ENCODE results near the gene GAL3ST2.
"Not testable (repeated sequence)": the region's sequence is repeated elsewhere in the genome, so short reads cannot be mapped to it uniquely, and the experiment has no call there.

The GAL3ST2 gene

GRCh38 chr2:241738040-241738686 is 38.5 kb upstream of the GAL3ST2 start:
- no peak overlapping the region for H3K9ac ChIP-seq (ENCODE audit: low read depth, low read length)
- H3K36me3 ChIP-seq (ENCODE audit: control insufficient read depth, insufficient read depth, low read length), result peaks cover 2% of the 10 kb centered on the region
- H3K9me3 ChIP-seq (ENCODE audit: control insufficient read depth, insufficient read depth, low read length), result no peaks in the 10 kb centered on the region
- H3K27me3 ChIP-seq (ENCODE audit: control insufficient read depth, insufficient read depth, low read length), result peaks cover 3% of the 10 kb centered on the region
- no peak overlapping the region for H3K4me3 ChIP-seq (ENCODE audit: low read depth, low read length)
- H3K4me1 ChIP-seq (ENCODE audit: control insufficient read depth, insufficient read depth, low read length), result no peaks in the 10 kb centered on the region

DNA sequence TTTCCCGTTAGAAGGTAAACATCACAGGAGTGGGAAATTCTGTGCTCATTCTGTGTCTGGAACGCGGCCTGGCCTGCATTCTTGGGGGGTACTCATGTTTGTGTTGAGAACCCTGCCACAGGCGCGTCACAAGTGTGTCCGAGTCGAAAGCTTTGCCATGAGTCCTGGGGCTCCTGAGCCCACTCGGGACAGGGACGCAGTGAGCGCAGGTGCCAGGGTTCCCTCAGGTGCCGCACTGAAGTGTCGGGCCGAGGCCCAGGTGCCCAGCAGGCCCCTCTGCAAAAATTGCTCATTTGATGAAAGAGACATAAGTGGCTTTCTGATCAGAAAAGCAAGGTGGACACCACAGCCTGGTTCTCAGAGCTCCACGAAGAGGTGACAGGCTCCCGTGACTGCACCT is 37.4 kb upstream of the GAL3ST2 start:
- Histone ChIP-seq H3K27me3 (ENCODE audit: control insufficient read depth, insufficient read depth, low read length) (no peaks in the 10 kb centered on the region), H3K9me3 (ENCODE audit: control insufficient read depth, insufficient read depth, low read length) (no peaks in the 10 kb centered on the region), H3K4me1 (ENCODE audit: control insufficient read depth, insufficient read depth, low read length) (no peaks in the 10 kb centered on the region), H3K9ac (ENCODE audit: low read depth, low read length) (no peak overlapping the region), H3K36me3 (ENCODE audit: control insufficient read depth, insufficient read depth, low read length) (peaks cover 2% of the 10 kb centered on the region), H3K4me3 (ENCODE audit: low read depth, low read length) (no peak overlapping the region)

- H3K4me1 ChIP-seq (ENCODE audit: control insufficient read depth, insufficient read depth, low read length), result no peaks in the 10 kb centered on the region
- H3K27me3 ChIP-seq (ENCODE audit: control insufficient read depth, insufficient read depth, low read length), result no peaks in the 10 kb centered on the region
- no peak overlapping the region for H3K4me3 ChIP-seq (ENCODE audit: low read depth, low read length)
- H3K9me3 ChIP-seq (ENCODE audit: control insufficient read depth, insufficient read depth, low read length), result no peaks in the 10 kb centered on the region
- peaks cover 4% of the 10 kb centered on the region for H3K36me3 ChIP-seq (ENCODE audit: control insufficient read depth, insufficient read depth, low read length)
- H3K9ac ChIP-seq (ENCODE audit: low read depth, low read length), result no peak overlapping the region
These were observed 37.0 kb upstream of the GAL3ST2 start for GRCh38 chr2:241739651-241740050.

GRCh38 chr2:241741016-241741415 is 35.6 kb upstream of the GAL3ST2 start:
- Histone ChIP-seq H3K36me3 (ENCODE audit: control insufficient read depth, insufficient read depth, low read length) (peaks cover 5% of the 10 kb centered on the region), H3K27me3 (ENCODE audit: control insufficient read depth, insufficient read depth, low read length) (no peaks in the 10 kb centered on the region), H3K4me1 (ENCODE audit: control insufficient read depth, insufficient read depth, low read length) (no peaks in the 10 kb centered on the region), H3K4me3 (ENCODE audit: low read depth, low read length) (no peak overlapping the region), H3K9me3 (ENCODE audit: control insufficient read depth, insufficient read depth, low read length) (no peaks in the 10 kb centered on the region), H3K9ac (ENCODE audit: low read depth, low read length) (no peak overlapping the region)

DNA sequence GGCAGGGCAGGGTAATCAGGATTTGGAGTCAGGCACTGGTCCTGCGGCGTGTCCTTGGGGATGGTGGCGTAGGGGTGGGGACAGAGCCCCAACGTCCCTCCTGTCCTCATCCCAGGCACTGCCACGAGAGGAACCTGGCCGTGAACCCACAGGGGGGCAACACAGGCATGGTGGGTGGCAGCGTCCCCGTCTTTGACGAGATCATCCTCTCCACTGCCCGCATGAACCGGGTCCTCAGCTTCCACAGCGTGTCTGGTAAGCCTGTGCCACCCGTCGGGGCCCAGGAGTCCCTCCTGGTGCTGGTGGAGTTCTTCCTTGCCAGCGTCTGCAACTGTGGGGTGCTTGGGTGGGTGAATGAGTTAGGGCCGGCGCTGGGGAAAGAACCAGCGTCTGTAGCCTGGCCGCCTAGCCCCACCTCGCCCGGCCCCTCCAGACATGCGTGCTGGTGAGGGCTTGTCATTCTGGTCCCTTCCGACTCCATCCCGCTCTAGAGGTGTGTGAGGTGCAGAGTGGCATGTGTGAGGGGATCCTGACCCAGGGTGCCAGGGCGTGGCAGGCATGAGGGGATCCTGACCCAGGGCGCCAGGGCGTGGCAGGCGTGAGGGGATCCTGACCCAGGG is 34.2 kb upstream of the GAL3ST2 start:
- peaks cover 5% of the 10 kb centered on the region for H3K36me3 ChIP-seq (ENCODE audit: control insufficient read depth, insufficient read depth, low read length)
- no peaks in the 10 kb centered on the region for H3K27me3 ChIP-seq (ENCODE audit: control insufficient read depth, insufficient read depth, low read length)
- no peak overlapping the region for H3K9ac ChIP-seq (ENCODE audit: low read depth, low read length)
- H3K4me3 ChIP-seq (ENCODE audit: low read depth, low read length), result no peak overlapping the region
- H3K4me1 ChIP-seq (ENCODE audit: control insufficient read depth, insufficient read depth, low read length), result no peaks in the 10 kb centered on the region
- H3K9me3 ChIP-seq (ENCODE audit: control insufficient read depth, insufficient read depth, low read length), result no peaks in the 10 kb centered on the region

GRCh38 chr2:241743008-241743407 is 33.6 kb upstream of the GAL3ST2 start:
- H3K9ac ChIP-seq (ENCODE audit: low read depth, low read length); H3K4me3 ChIP-seq (ENCODE audit: low read depth, low read length); H3K36me3 ChIP-seq (ENCODE audit: control insufficient read depth, insufficient read depth, low read length); H3K9me3 ChIP-seq (ENCODE audit: control insufficient read depth, insufficient read depth, low read length); H3K27me3 ChIP-seq (ENCODE audit: control insufficient read depth, insufficient read depth, low read length); H3K4me1 ChIP-seq (ENCODE audit: control insufficient read depth, insufficient read depth, low read length): not testable (repeated sequence)

DNA sequence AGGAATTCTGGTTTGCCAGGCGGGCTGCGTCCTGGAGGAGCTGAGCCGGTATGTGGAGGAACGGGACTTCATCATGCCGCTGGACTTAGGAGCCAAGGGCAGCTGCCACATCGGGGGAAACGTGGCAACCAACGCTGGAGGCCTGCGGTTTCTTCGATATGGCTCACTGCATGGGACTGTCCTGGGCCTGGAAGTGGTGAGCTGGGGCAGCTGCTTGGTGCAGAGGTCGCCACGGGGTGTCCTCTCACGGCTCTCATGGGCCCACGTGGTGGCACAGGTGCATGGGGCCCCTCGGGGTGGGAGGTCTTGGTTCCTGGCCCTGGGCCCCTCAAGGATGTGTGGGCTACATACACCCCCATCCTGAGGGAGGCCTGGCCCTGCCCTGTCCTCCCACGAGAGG is 33.0 kb upstream of the GAL3ST2 start:
- Histone ChIP-seq H3K4me1 (ENCODE audit: control insufficient read depth, insufficient read depth, low read length) (no peaks in the 10 kb centered on the region), H3K9ac (ENCODE audit: low read depth, low read length) (no peak overlapping the region), H3K9me3 (ENCODE audit: control insufficient read depth, insufficient read depth, low read length) (no peaks in the 10 kb centered on the region), H3K4me3 (ENCODE audit: low read depth, low read length) (no peak overlapping the region), H3K27me3 (ENCODE audit: control insufficient read depth, insufficient read depth, low read length) (no peaks in the 10 kb centered on the region), H3K36me3 (ENCODE audit: control insufficient read depth, insufficient read depth, low read length) (peaks cover 5% of the 10 kb centered on the region)

GRCh38 chr2:241744028-241744754 is 32.4 kb upstream of the GAL3ST2 start:
- Histone ChIP-seq H3K4me3 (ENCODE audit: low read depth, low read length) (no peak overlapping the region), H3K9me3 (ENCODE audit: control insufficient read depth, insufficient read depth, low read length) (no peaks in the 10 kb centered on the region), H3K27me3 (ENCODE audit: control insufficient read depth, insufficient read depth, low read length) (no peaks in the 10 kb centered on the region), H3K9ac (ENCODE audit: low read depth, low read length) (no peak overlapping the region), H3K36me3 (ENCODE audit: control insufficient read depth, insufficient read depth, low read length) (peaks cover 7% of the 10 kb centered on the region), H3K4me1 (ENCODE audit: control insufficient read depth, insufficient read depth, low read length) (no peaks in the 10 kb centered on the region)

- no peak overlapping the region for H3K9ac ChIP-seq (ENCODE audit: low read depth, low read length)
- no peaks in the 10 kb centered on the region for H3K9me3 ChIP-seq (ENCODE audit: control insufficient read depth, insufficient read depth, low read length)
- H3K36me3 ChIP-seq (ENCODE audit: control insufficient read depth, insufficient read depth, low read length), result peaks cover 13% of the 10 kb centered on the region
- H3K4me3 ChIP-seq (ENCODE audit: low read depth, low read length), result no peak overlapping the region
- no peaks in the 10 kb centered on the region for H3K4me1 ChIP-seq (ENCODE audit: control insufficient read depth, insufficient read depth, low read length)
- no peaks in the 10 kb centered on the region for H3K27me3 ChIP-seq (ENCODE audit: control insufficient read depth, insufficient read depth, low read length)
These were observed 31.3 kb upstream of the GAL3ST2 start for GRCh38 chr2:241745276-241745675.

DNA sequence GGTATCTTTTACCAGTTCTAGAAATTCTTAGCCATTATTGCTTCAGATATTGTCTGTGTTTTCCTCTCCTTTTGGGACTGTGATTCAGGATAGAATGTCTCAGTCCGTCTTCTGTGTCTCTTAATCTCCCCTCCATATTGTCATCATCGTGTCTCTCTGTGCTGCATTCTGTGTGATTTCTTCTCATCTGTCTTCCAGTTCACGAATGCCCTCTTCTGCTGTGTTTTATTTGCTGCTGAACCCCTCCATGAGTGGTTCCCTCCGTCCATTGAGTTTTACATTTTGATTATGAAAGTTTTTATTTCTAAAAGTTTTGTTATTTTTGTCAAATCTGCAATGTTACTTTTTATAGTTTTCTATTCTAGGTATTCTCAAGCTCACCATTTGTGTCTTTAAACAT is 30.5 kb upstream of the GAL3ST2 start:
- H3K27me3 ChIP-seq (ENCODE audit: control insufficient read depth, insufficient read depth, low read length), result no peaks in the 10 kb centered on the region
- H3K4me1 ChIP-seq (ENCODE audit: control insufficient read depth, insufficient read depth, low read length), result no peaks in the 10 kb centered on the region
- no peak overlapping the region for H3K9ac ChIP-seq (ENCODE audit: low read depth, low read length)
- peaks cover 12% of the 10 kb centered on the region for H3K36me3 ChIP-seq (ENCODE audit: control insufficient read depth, insufficient read depth, low read length)
- no peak overlapping the region for H3K4me3 ChIP-seq (ENCODE audit: low read depth, low read length)
- H3K9me3 ChIP-seq (ENCODE audit: control insufficient read depth, insufficient read depth, low read length), result no peaks in the 10 kb centered on the region

DNA sequence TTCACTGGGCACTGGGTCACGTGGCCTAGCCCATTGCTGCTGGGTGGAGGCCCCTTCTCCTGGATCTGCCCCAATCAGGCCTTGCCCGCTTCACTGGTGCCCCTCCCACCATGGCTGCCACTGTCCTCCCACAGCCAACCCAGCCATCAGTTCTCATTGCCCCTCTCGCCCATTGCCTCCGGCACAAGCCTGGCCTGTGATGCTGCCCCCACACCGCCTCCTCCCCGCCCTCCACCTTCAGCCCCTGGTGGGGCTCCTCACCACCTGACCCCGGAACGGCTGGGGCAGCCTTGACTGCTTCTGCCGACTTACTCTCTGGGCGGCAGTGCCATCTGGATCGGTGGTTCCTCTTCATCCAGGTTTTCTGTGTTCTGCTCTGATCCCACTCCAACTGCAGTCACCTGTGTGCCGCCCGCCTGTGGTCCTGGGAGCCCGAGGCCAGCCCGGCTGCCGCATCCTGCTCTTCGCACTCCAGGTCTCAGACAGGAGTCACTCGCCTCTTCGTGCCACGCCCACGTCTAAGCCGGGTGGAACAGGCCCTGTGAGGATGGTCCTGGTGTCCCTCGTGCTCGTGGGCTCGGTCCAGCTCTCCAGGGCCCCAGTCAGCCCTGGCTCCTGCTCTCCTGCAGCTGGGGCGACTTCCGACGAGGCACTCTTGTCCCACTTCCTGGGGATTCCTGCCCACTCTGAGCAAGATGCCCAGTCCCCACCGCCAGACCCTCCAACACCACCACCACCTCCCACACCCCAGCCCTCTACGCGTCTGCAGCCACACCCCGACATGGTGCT is 28.0 kb upstream of the GAL3ST2 start:
- H3K36me3 ChIP-seq (ENCODE audit: control insufficient read depth, insufficient read depth, low read length), result peaks cover 13% of the 10 kb centered on the region
- H3K27me3 ChIP-seq (ENCODE audit: control insufficient read depth, insufficient read depth, low read length), result no peaks in the 10 kb centered on the region
- H3K4me3 ChIP-seq (ENCODE audit: low read depth, low read length), result no peak overlapping the region

More for the DNA sequence above, 28.0 kb upstream of the GAL3ST2 start:
- Histone ChIP-seq H3K9ac (ENCODE audit: low read depth, low read length) (no peak overlapping the region), H3K9me3 (ENCODE audit: control insufficient read depth, insufficient read depth, low read length) (no peaks in the 10 kb centered on the region), H3K4me1 (ENCODE audit: control insufficient read depth, insufficient read depth, low read length) (no peaks in the 10 kb centered on the region)
